ENCODE measurements around the gene SLC52A1. TPM values are rescaled to one million over a fixed set of nuclear protein-coding genes. Genes with fewer than 3 reads are reported as not detected.

Gene SLC52A1
- total RNA-seq, 4 donors from 2014 or later: 0.11 TPM; not detected in 3

DNA sequence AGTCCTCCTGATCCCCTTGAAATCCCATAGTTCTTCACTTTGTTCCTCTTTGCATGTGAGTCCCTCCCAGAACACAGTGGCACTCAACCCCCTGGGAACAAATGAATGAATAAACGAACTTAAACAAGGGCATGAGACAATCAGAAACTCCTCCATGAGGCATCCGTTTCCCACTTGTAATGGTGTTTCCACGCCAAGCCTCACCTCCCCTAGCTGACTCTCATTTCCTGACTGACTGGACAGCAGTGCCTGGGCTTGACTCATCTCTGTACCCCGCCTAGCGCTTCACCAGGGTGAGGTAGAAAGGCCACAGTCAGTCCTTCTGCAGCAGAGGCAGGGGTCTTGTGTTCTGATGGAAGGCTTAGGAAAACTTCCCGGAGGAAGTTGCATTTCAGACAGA is 23.3 kb downstream of the SLC52A1 start:
- Histone ChIP-seq H3K4me1 (no peaks in the 10 kb centered on the region), H3K9me3 (no peaks in the 10 kb centered on the region), H3K36me3 (peaks cover 45 to 66% of the 10 kb centered on the region in 2 donors), H3K4me3 (replicated peaks in 1 of 3) (no peak overlapping the region), H3K27ac (no peak overlapping the region), H3K27me3 (no peaks in the 10 kb centered on the region)
- DNase-seq: no peak
- intact Hi-C loops (cut with DNase I): no loop called here
- TF ChIP-seq, protein P1, sequence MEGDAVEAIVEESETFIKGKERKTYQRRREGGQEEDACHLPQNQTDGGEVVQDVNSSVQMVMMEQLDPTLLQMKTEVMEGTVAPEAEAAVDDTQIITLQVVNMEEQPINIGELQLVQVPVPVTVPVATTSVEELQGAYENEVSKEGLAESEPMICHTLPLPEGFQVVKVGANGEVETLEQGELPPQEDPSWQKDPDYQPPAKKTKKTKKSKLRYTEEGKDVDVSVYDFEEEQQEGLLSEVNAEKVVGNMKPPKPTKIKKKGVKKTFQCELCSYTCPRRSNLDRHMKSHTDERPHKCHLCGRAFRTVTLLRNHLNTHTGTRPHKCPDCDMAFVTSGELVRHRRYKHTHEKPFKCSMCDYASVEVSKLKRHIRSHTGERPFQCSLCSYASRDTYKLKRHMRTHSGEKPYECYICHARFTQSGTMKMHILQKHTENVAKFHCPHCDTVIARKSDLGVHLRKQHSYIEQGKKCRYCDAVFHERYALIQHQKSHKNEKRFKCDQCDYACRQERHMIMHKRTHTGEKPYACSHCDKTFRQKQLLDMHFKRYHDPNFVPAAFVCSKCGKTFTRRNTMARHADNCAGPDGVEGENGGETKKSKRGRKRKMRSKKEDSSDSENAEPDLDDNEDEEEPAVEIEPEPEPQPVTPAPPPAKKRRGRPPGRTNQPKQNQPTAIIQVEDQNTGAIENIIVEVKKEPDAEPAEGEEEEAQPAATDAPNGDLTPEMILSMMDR (IDR thresholded peaks at IDR 0.05): no peak
- 78 to 84% methylated on average over 6 of the region's 6 CpGs for WGBS, 2 donors

DNA sequence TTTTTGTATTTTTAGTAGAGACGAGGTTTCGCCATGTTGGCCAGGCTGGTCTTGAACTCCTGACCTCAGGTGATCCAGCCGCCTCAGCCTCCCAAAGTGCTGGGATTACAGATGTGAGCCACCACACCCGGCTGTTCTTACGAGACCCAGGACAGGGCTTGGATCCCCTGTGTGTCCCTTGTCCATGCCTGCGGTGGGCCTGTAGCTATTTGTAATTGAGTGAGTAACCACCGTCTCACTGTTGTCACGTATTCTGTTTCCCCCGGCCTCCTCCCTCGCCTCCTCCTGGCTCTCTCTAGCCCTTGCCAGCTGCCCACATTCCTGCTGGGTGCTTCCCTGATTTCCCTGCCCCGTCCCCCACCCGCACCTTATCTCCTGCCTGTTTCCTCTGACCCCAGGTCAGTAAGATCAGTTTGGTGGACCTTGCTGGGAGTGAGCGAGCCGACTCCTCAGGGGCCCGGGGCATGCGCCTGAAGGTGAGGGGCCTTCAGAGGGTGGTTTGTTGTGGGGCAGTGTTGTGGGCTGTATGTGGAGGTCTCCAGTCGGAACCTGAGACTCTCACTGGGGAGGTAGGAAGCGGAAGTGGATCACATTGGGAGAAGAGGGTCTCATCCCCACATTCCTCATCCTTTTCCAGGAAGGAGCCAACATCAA is 31.9 kb downstream of the SLC52A1 start:
- Histone ChIP-seq H3K4me1 (peaks cover 14 to 18% of the 10 kb centered on the region in 2 donors), H3K27me3 (no peaks in the 10 kb centered on the region), H3K27ac (no peak overlapping the region), H3K9me3 (no peaks in the 10 kb centered on the region), H3K4me3 (replicated peaks in 1 of 3) (no peak overlapping the region), H3K36me3 (peaks cover 73% of the 10 kb centered on the region in 2 donors)
- no peak for DNase-seq
- TF ChIP-seq, protein P1 (IDR thresholded peaks at IDR 0.05): no peak
- intact Hi-C loops (cut with DNase I): no loop called here
- 97% methylated on average over 17 to 18 of the region's 18 CpGs for WGBS, 2 donors

DNA sequence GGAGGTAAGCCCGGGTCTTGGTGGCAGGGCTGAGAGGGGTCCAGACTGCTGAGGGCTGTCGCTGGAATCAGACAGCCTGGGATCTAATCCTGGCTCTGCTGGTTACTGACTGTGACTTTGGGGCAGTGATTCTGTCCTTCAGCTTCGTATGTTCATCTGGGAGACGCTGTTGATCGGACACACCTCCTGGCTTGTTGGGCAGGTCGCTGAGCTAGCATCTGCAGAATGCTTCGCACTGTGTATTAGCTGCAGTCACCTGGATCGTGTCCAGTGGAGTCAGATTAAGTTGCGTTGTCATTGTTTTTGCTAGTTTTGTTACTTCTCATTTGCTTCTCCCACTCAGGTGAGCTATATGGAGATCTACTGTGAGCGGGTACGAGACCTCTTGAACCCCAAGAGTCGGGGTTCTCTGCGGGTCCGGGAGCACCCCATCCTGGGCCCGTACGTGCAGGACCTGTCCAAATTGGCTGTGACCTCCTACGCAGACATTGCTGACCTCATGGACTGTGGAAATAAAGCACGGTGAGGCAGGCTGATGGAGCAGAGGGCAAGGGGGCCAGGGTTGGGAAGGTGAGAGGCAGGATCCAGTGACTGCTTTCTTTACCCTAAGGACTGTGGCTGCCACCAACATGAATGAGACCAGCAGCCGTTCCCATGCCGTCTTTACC is 33.0 kb downstream of the SLC52A1 start:
- 94 to 95% methylated on average over 18 to 20 of the region's 20 CpGs for WGBS, 2 donors
- no peak overlapping the region for H3K4me3 ChIP-seq (replicated peaks in 1 of 3)
- no peak overlapping the region for H3K27ac ChIP-seq
- intact Hi-C loops (cut with DNase I): no loop called here
- no peaks in the 10 kb centered on the region for H3K27me3 ChIP-seq
- TF ChIP-seq POLR2A (IDR thresholded peaks at IDR 0.05): no peak
- TF ChIP-seq, protein P1 (IDR thresholded peaks at IDR 0.05): no peak
- H3K4me1 ChIP-seq: peaks cover 15 to 18% of the 10 kb centered on the region in 2 donors
- peaks cover 63% of the 10 kb centered on the region in 2 donors for H3K36me3 ChIP-seq
- no peaks in the 10 kb centered on the region for H3K9me3 ChIP-seq
- DNase-seq: no peak

DNA sequence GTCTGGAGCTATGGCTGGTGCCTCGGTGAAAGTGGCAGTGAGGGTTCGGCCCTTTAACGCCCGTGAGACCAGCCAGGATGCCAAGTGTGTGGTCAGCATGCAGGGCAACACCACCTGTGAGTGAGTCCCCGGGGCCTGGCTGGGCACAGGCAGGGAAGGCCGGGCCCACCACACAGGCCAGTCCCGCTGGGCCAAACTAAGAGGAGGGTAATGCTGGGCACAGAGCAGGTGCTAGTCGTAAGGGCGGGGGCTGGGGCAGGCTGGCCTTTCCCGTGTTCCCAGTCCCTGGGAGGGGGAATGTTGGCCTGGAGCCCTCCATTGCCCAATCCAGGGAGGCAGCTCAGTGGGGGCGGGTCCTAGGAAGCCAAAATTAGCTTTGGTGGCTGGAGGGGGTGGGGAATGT is 35.0 kb downstream of the SLC52A1 start:
- WGBS, 2 donors: 65 to 74% methylated on average over 7 to 11 of the region's 11 CpGs
- H3K27me3 ChIP-seq: no peaks in the 10 kb centered on the region
- peaks cover 21 to 26% of the 10 kb centered on the region in 2 donors for H3K4me1 ChIP-seq
- peaks cover 42 to 43% of the 10 kb centered on the region in 2 donors for H3K36me3 ChIP-seq
- intact Hi-C loops (cut with DNase I): no loop called here
- H3K27ac ChIP-seq: no peak overlapping the region
- TF ChIP-seq POLR2A (IDR thresholded peaks at IDR 0.05): no peak
- TF ChIP-seq, protein P1 (IDR thresholded peaks at IDR 0.05): no peak
- no peaks in the 10 kb centered on the region for H3K9me3 ChIP-seq
- no peak overlapping the region for H3K4me3 ChIP-seq (replicated peaks in 1 of 3)
- DNase-seq: peak; percentile 54 to 62

DNA sequence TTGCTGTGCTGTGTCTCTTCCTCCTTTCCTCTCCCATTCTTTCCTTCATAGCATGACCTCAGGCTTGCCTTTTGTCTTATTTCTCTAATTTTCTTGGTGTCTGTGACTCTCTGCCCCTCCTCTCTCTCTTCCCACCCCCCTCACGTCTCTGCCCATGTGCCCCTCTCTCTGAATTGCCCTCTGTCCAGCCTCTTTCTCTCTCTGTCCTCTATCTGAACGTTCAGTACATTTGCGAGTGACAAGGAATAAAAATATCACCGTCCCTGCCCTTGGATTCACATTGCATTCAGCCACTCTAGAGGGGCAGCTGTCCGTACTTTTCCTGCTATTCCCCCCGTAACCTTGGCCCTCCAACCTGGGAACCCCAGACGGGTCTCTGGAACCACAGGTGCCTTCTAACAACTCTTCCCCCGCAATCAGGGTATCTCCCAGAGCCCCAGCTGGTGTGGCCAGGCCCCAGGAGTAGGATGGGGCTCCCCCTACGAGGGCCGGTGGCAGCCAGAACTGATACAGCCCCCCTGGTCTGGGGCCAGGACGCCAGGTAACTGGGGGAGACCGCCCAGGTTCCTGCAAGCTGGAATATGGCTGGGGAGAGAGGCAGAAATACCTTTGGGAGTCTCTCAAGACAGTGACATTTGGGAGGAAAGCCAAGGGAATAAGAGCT is 35.7 kb downstream of the SLC52A1 start:
- Histone ChIP-seq H3K4me3 (replicated peaks in 1 of 3) (peak overlapping the region in 1 of 3 donors; percentile 99), H3K36me3 (peaks cover 36 to 37% of the 10 kb centered on the region in 2 donors), H3K27ac (no peak overlapping the region), H3K4me1 (peaks cover 21 to 26% of the 10 kb centered on the region in 2 donors), H3K9me3 (no peaks in the 10 kb centered on the region), H3K27me3 (no peaks in the 10 kb centered on the region)
- DNase-seq: no peak
- WGBS, 2 donors: 70 to 71% methylated on average over 12 of the region's 12 CpGs
- intact Hi-C loops (cut with DNase I): no loop called here
- TF ChIP-seq POLR2A (IDR thresholded peaks at IDR 0.05): no peak
- TF ChIP-seq, protein P1 (IDR thresholded peaks at IDR 0.05): no peak
